SK-N-SH (cell line): Measurements from ENCODE around the gene DDX31. TPM values are rescaled to one million over a fixed set of nuclear protein-coding genes. Genes with fewer than 3 reads are reported as not detected.

Experiments used
- CTCF ChIA-PET: fragments of 300-600, 350-600 bp; formaldehyde crosslinking; extraction: SDS; loops from one replicate; lab custom pipeline; 2021; lab: Yijun Ruan, JAX
- POLR2A ChIA-PET: fragments of 350-600 bp; sonication (Branson Sonifier 250); formaldehyde crosslinking; extraction: SDS; loops from one replicate; lab custom pipeline; 2020; ENCODE audit warnings: antibody characterized with exemption, inconsistent platforms; lab: Yijun Ruan, JAX
- DNase-seq: peaks from one replicate; pipeline ENCODE4 v3.0.0; 2012
- H2AFZ ChIP-seq: fragments of 200-600 bp; sonication (generic); 2 replicates; pipeline ENCODE4 v1.8.1; 2016; ENCODE audit warnings: antibody characterized with exemption, mild to moderate bottlenecking, low read depth
- H3F3A ChIP-seq: fragments of 200-600 bp; sonication (generic); replicated peaks from 2 replicates; pipeline ENCODE3; 2016; ENCODE audit warnings: antibody characterized with exemption, mild to moderate bottlenecking; ENCODE audit not compliant: insufficient read depth
- H3K27ac ChIP-seq, 2 experiments: fragments of 200-500 bp in 1 of 2; fragments of 200-600 bp in 1 of 2; sonication (Bioruptor generic) in 1 of 2; sonication (generic), shearing (Covaris generic) in 1 of 2; 2 replicates each; pipeline versions ENCODE4 v1.5.1 to v1.6.1; 2014 to 2016; ENCODE audit warnings: low read depth in 2 of 2, inconsistent platforms in 1 of 2, low read length in 1 of 2, mild to moderate bottlenecking in 1 of 2, mixed read lengths in 1 of 2
- H3K27me3 ChIP-seq: fragments of 200-600 bp; sonication (generic), shearing (Covaris generic); 2 replicates; pipeline ENCODE4 v1.6.1; 2016; ENCODE audit warnings: mixed run types; ENCODE audit not compliant: insufficient read depth
- H3K36me3 ChIP-seq, 2 experiments: fragments of 200-500 bp in 1 of 2; fragments of 200-600 bp in 1 of 2; sonication (Bioruptor generic) in 1 of 2; sonication (generic) in 1 of 2; replicated peaks in 1 of 2; 2 replicates each; pipeline versions ENCODE3 to v1.5.1; 2014 to 2016; ENCODE audit warnings: low read length in 1 of 2, mild to moderate bottlenecking in 1 of 2; ENCODE audit not compliant: insufficient read depth in 2 of 2, control insufficient read depth in 1 of 2
- H3K4me1 ChIP-seq, 2 experiments: fragments of 200-500 bp in 1 of 2; fragments of 200-600 bp in 1 of 2; sonication (Bioruptor generic) in 1 of 2; sonication (generic), shearing (Covaris generic) in 1 of 2; 2 replicates each; pipeline versions ENCODE4 v1.5.1 to v1.6.1; 2014 to 2016; ENCODE audit warnings: low read depth in 1 of 2, low read length in 1 of 2, mixed run types in 1 of 2; ENCODE audit not compliant: insufficient read depth in 2 of 2, control insufficient read depth in 1 of 2
- H3K4me2 ChIP-seq: fragments of 200-600 bp; sonication (generic), shearing (Covaris generic); 2 replicates; pipeline ENCODE4 v1.6.1; 2017; ENCODE audit warnings: mixed run types
- H3K4me3 ChIP-seq, 2 experiments: fragments of 200-500 bp in 1 of 2; fragments of 200-600 bp in 1 of 2; sonication (Bioruptor generic) in 1 of 2; sonication (generic), shearing (Covaris generic) in 1 of 2; 2 replicates each; pipeline versions ENCODE4 v1.5.1 to v1.8.1; 2014 to 2016; ENCODE audit warnings: low read depth in 2 of 2, inconsistent platforms in 1 of 2, low read length in 1 of 2, mild to moderate bottlenecking in 1 of 2, mixed read lengths in 1 of 2, moderate library complexity in 1 of 2
- H3K79me2 ChIP-seq: fragments of 200-600 bp; sonication (generic); 2 replicates; pipeline ENCODE4 v1.8.1; 2017; ENCODE audit warnings: mild to moderate bottlenecking; ENCODE audit not compliant: insufficient read depth
- H3K9ac ChIP-seq: fragments of 200-600 bp; sonication (generic); 2 replicates; pipeline ENCODE4 v1.6.1; 2017; ENCODE audit warnings: mixed run types
- H3K9me2 ChIP-seq: fragments of 200-600 bp; sonication (generic); 2 replicates; pipeline ENCODE4 v1.6.1; 2017; ENCODE audit warnings: mixed run types
- H3K9me3 ChIP-seq: fragments of 200-600 bp; sonication (generic); 2 replicates; pipeline ENCODE4 v1.6.1; 2017; ENCODE audit warnings: mixed run types, mild to moderate bottlenecking, moderate library complexity
- H4K20me1 ChIP-seq: fragments of 200-600 bp; sonication (generic); 2 replicates; pipeline ENCODE4 v1.6.1; 2017; ENCODE audit warnings: mild to moderate bottlenecking, mixed run types; ENCODE audit not compliant: insufficient read depth
- EZH2phosphoT487 ChIP-seq: fragments of 200-600 bp; sonication (generic); IDR thresholded peaks from 2 replicates; pipeline ENCODE4 v1.6.1; 2017; ENCODE audit warnings: low read depth, mixed run types, mild to moderate bottlenecking, antibody characterized with exemption, moderate library complexity, borderline replicate concordance
- FOXJ3 ChIP-seq: sonication (generic); formaldehyde crosslinking; IDR thresholded peaks from 2 replicates; pipeline ENCODE4 v1.5.1; 2020; ENCODE audit warnings: mild to moderate bottlenecking, missing genetic modification reagents
- MEF2A ChIP-seq: IDR thresholded peaks from 2 replicates; pipeline ENCODE4 v1.4.0; 2012; ENCODE audit warnings: low read depth, borderline replicate concordance
- NFIC ChIP-seq: IDR thresholded peaks from 2 replicates; pipeline ENCODE4 v1.4.0; 2012; ENCODE audit warnings: borderline replicate concordance
- NRF1 ChIP-seq: IDR thresholded peaks from 2 replicates; pipeline ENCODE4 v1.6.1; 2012; ENCODE audit warnings: low read depth, mild to moderate bottlenecking, low read length
- SMC3 ChIP-seq: IDR thresholded peaks from 2 replicates; pipeline ENCODE4 v1.6.1; 2012; ENCODE audit warnings: low read depth, low read length, improper control_type of control experiment
- TCF12 ChIP-seq: IDR thresholded peaks from 2 replicates; pipeline ENCODE4 v1.4.0; 2012
- TEAD4 ChIP-seq: IDR thresholded peaks from 2 replicates; pipeline ENCODE4 v1.4.0; 2012; ENCODE audit warnings: mild to moderate bottlenecking, borderline replicate concordance; ENCODE audit not compliant: insufficient read depth
- WGBS: methylation state at CpG from one replicate; pipeline ENCODE4 v1.1.6; 2017; ENCODE audit warnings: low lambda C conversion rate; 5-methylcytosine and 5-hydroxymethylcytosine counted together
- polyA plus RNA-seq, 3 experiments: library from polyadenylated mRNA; depleted of rRNA; stranded (reverse); fragments of >200 nt; gene quantifications; 2 replicates each; pipeline ENCODE4 v1.2.3, GENCODE V29; 2012
- TF ChIP-seq, protein P1 (sequence below): IDR thresholded peaks from 2 replicates; pipeline ENCODE4; 2012
- TF ChIP-seq, protein P2 (sequence below): IDR thresholded peaks from 2 replicates; pipeline ENCODE4 v1.6.1; 2012; ENCODE audit warnings: mild to moderate bottlenecking, low read depth, low read length, moderate library complexity

DDX31 gene
- polyA plus RNA-seq, 1 of the 3 experiments (the other 2 are of a cell fraction), result 13.9 TPM

DNA sequence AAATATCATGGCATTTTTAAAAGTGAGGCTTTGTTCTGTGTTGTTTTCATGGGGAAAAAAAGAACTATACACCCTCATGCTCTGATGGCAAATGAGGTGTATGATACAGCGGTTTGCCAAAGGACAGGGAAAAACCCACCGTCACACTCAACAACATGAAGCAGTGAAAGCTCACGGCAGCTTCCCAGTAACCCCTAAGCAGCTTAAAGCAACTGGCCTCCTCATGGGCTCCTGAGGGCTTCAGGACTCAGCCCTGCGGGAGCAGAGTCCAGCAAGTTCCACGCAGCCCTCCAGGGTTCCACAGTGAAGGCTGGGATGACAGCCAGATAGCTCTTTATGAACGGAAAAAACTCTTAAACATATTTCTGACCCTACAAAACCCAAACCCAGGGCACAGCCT, 74.5 kb downstream of the DDX31 start:
- H2AFZ ChIP-seq, result no peak overlapping the region
- H3F3A ChIP-seq, result peaks cover 3% of the 10 kb centered on the region
- H4K20me1 ChIP-seq, result peaks cover 10% of the 10 kb centered on the region; the same call in 1 of the 2 replicates
- H3K9me3 ChIP-seq, result no peaks in the 10 kb centered on the region
- POLR2A ChIA-PET, result no interaction called here
- no peak overlapping the region for H3K4me3 ChIP-seq
- no peaks in the 10 kb centered on the region for H3K9me2 ChIP-seq
- H3K27ac ChIP-seq, result no peak overlapping the region
- H3K27me3 ChIP-seq, result peaks cover 6% of the 10 kb centered on the region; the same call in 1 of the 2 replicates
- no peak for DNase-seq
- WGBS, result 92% methylated on average over 6 of the region's 6 CpGs
- TF ChIP-seq SMC3 (no peak), TEAD4 (no peak), FOXJ3 (CRISPR knock-in tag) (no peak)
- TF ChIP-seq, protein P1, sequence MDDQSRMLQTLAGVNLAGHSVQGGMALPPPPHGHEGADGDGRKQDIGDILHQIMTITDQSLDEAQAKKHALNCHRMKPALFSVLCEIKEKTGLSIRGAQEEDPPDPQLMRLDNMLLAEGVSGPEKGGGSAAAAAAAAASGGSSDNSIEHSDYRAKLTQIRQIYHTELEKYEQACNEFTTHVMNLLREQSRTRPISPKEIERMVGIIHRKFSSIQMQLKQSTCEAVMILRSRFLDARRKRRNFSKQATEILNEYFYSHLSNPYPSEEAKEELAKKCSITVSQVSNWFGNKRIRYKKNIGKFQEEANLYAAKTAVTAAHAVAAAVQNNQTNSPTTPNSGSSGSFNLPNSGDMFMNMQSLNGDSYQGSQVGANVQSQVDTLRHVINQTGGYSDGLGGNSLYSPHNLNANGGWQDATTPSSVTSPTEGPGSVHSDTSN, result no peak
- TF ChIP-seq, all 33 proteins: peak for 0
- Histone ChIP-seq H3K36me3 (peaks cover 0 to 58% of the 10 kb centered on the region in 2 experiments), H3K79me2 (no peaks in the 10 kb centered on the region), H3K9ac (no peak overlapping the region), H3K4me1 (no peaks in the 10 kb centered on the region; a peak in 1 of 4 replicates), H3K4me2 (no peak overlapping the region)
- CTCF ChIA-PET, result interaction anchor here (1.6 kb wide), 1 partner anchor 21 kb away, joined by 3 read pairs; no protein-coding TSS in a partner anchor

DNA sequence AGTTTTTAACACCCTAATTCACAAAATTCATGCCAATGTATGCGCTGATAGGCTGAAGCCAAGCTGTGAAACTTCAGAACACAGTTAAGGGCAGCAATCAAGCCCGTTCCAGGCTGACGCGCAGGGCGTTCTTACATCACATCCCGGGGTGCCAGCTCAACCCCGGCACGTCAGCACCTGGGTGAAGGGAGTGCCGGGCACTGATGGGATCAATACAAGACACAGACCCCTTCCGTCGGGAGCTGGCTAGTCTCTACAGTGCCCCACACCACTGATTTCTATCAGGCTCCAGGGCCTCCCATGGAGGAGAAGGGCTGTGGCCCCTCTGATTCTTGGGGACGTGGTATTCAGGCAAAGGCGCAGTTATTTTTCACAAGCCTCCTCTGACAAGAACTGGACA, 75.4 kb downstream of the DDX31 start:
- H3K4me2 ChIP-seq, result no peak overlapping the region
- H3K9me3 ChIP-seq, result no peaks in the 10 kb centered on the region
- no peaks in the 10 kb centered on the region for H3K79me2 ChIP-seq
- TF ChIP-seq MEF2A, result no peak
- TF ChIP-seq FOXJ3 (CRISPR knock-in tag), result no peak
- TF ChIP-seq NRF1, result no peak
- TF ChIP-seq, protein P2, sequence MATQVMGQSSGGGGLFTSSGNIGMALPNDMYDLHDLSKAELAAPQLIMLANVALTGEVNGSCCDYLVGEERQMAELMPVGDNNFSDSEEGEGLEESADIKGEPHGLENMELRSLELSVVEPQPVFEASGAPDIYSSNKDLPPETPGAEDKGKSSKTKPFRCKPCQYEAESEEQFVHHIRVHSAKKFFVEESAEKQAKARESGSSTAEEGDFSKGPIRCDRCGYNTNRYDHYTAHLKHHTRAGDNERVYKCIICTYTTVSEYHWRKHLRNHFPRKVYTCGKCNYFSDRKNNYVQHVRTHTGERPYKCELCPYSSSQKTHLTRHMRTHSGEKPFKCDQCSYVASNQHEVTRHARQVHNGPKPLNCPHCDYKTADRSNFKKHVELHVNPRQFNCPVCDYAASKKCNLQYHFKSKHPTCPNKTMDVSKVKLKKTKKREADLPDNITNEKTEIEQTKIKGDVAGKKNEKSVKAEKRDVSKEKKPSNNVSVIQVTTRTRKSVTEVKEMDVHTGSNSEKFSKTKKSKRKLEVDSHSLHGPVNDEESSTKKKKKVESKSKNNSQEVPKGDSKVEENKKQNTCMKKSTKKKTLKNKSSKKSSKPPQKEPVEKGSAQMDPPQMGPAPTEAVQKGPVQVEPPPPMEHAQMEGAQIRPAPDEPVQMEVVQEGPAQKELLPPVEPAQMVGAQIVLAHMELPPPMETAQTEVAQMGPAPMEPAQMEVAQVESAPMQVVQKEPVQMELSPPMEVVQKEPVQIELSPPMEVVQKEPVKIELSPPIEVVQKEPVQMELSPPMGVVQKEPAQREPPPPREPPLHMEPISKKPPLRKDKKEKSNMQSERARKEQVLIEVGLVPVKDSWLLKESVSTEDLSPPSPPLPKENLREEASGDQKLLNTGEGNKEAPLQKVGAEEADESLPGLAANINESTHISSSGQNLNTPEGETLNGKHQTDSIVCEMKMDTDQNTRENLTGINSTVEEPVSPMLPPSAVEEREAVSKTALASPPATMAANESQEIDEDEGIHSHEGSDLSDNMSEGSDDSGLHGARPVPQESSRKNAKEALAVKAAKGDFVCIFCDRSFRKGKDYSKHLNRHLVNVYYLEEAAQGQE, result no peak
- TF ChIP-seq EZH2phosphoT487, result no peak
- TF ChIP-seq TCF12, result no peak
- TF ChIP-seq NFIC, result no peak
- no peak overlapping the region for H2AFZ ChIP-seq
- no peak overlapping the region for H3K9ac ChIP-seq
- H3K9me2 ChIP-seq, result no peaks in the 10 kb centered on the region
- H3K27ac ChIP-seq, result no peak overlapping the region
- no peak for DNase-seq
- CTCF ChIA-PET, result interaction anchor here (1.6 kb wide), 1 partner anchor 20 kb away, joined by 3 read pairs; no protein-coding TSS in a partner anchor
- H3K36me3 ChIP-seq, result peaks cover 0 to 56% of the 10 kb centered on the region in 2 experiments
- POLR2A ChIA-PET, result no interaction called here
- H3K4me3 ChIP-seq, result no peak overlapping the region
- no peaks in the 10 kb centered on the region; a peak in 1 of 4 replicates for H3K4me1 ChIP-seq
- peaks cover 3% of the 10 kb centered on the region for H3F3A ChIP-seq
- peaks cover 14% of the 10 kb centered on the region; the same call in 1 of the 2 replicates for H3K27me3 ChIP-seq
- WGBS, result 93% methylated on average over 11 of the region's 13 CpGs
- peaks cover 12% of the 10 kb centered on the region; the same call in 1 of the 2 replicates for H4K20me1 ChIP-seq
